Central memory CD8-positive, alpha-beta T cell (primary cell): Measurements from ENCODE around the gene CPOX.
A peak's percentile ranks its signal among the peaks of the same experiment; 100 is the strongest.

Source experiments
- ATAC-seq: fragments of 150-1000 bp; cut with Tn5 transposase; replicated peaks from 2 replicates; pipeline ENCODE4 v1.10.0; 2022; ENCODE audit warnings: mild to moderate bottlenecking, moderate FRiP score, moderate number of reproducible peaks; ENCODE audit not compliant: poor library complexity, severe bottlenecking; ENCODE audit errors: extremely low read depth
- DNase-seq, 2 donors: peaks; one replicate each; pipeline ENCODE4 v3.0.0; 2021; ENCODE audit warnings: low spot score in 2 of 2
- H3K27ac Mint-ChIP-seq: one replicate; pipeline ENCODE4 v1.8.0; 2022; ENCODE audit warnings: low read depth, mild to moderate bottlenecking, moderate library complexity, mixed read lengths
- H3K27me3 Mint-ChIP-seq: one replicate; pipeline ENCODE4 v1.8.0; 2022; ENCODE audit warnings: mixed read lengths
- H3K36me3 Mint-ChIP-seq: one replicate; pipeline ENCODE4 v1.8.0; 2022; ENCODE audit warnings: mild to moderate bottlenecking, moderate library complexity, mixed read lengths; ENCODE audit not compliant: insufficient read depth
- H3K4me1 Mint-ChIP-seq: one replicate; pipeline ENCODE4 v1.8.0; 2022; ENCODE audit warnings: mixed read lengths
- H3K4me3 Mint-ChIP-seq: one replicate; pipeline ENCODE4 v1.8.0; 2022; ENCODE audit warnings: mild to moderate bottlenecking, moderate library complexity, mixed read lengths
- H3K9me3 Mint-ChIP-seq: one replicate; pipeline ENCODE4 v1.8.0; 2022; ENCODE audit warnings: mixed read lengths

CPOX gene

GRCh38 chr3:98541695-98542094 is 51.7 kb downstream of the CPOX start:
- H3K4me3 Mint-ChIP-seq = no peak overlapping the region
- no peaks in the 10 kb centered on the region for H3K9me3 Mint-ChIP-seq
- no peaks in the 10 kb centered on the region for H3K27me3 Mint-ChIP-seq
- no peak for ATAC-seq
- H3K36me3 Mint-ChIP-seq = peaks cover 5% of the 10 kb centered on the region
- H3K4me1 Mint-ChIP-seq = peaks cover 36% of the 10 kb centered on the region
- no peak overlapping the region for H3K27ac Mint-ChIP-seq
- DNase-seq = no peak

DNA sequence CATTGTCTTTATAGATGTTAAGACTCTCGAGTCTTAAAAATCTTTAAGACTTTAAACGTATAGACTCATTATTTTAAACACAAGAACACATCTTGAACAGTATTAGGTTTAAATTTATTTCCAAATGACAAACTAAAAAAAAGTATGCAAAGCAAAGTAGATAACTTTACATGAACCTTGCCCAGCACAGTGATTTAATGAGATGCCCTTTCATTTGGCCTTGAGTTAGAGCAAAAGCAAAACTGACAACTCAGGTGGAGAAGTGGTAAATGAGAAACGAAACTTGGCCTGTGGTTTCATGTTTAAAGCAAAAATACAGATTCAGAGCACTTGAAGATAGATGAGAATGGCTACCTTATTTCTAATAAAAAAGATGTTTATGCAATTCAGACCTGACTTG is 53.1 kb downstream of the CPOX start:
- peak; percentile 66 for ATAC-seq
- peaks cover 29% of the 10 kb centered on the region for H3K4me1 Mint-ChIP-seq
- peak overlapping the region; percentile 30 for H3K27ac Mint-ChIP-seq
- DNase-seq = no peak
- no peaks in the 10 kb centered on the region for H3K27me3 Mint-ChIP-seq
- H3K36me3 Mint-ChIP-seq = peaks cover 7% of the 10 kb centered on the region
- H3K9me3 Mint-ChIP-seq = no peaks in the 10 kb centered on the region
- peak overlapping the region; percentile 11 for H3K4me3 Mint-ChIP-seq

- Mint-ChIP-seq H3K4me1 (peaks cover 15% of the 10 kb centered on the region), H3K27ac (peak overlapping the region; percentile 49), H3K4me3 (peak overlapping the region; percentile 67), H3K36me3 (peaks cover 9% of the 10 kb centered on the region), H3K9me3 (no peaks in the 10 kb centered on the region), H3K27me3 (no peaks in the 10 kb centered on the region)
- no peak for DNase-seq
- ATAC-seq = no peak
Measured at GRCh38 chr3:98536456-98537017, 56.9 kb downstream of the CPOX start.

- H3K36me3 Mint-ChIP-seq = peaks cover 6% of the 10 kb centered on the region
- H3K27me3 Mint-ChIP-seq = no peaks in the 10 kb centered on the region
- no peak overlapping the region for H3K4me3 Mint-ChIP-seq
- H3K9me3 Mint-ChIP-seq = no peaks in the 10 kb centered on the region
- peaks cover 18% of the 10 kb centered on the region for H3K4me1 Mint-ChIP-seq
- DNase-seq (no peak), ATAC-seq (no peak)
- H3K27ac Mint-ChIP-seq = peak overlapping the region; percentile 39
Measured at GRCh38 chr3:98534734-98535133, 58.7 kb downstream of the CPOX start.

- Mint-ChIP-seq H3K4me1 (peaks cover 18% of the 10 kb centered on the region), H3K27ac (peak overlapping the region; percentile 39), H3K4me3 (peak overlapping the region; percentile 69), H3K27me3 (no peaks in the 10 kb centered on the region), H3K36me3 (peaks cover 6% of the 10 kb centered on the region), H3K9me3 (no peaks in the 10 kb centered on the region)
- no peak for ATAC-seq
- no peak for DNase-seq
Measured at GRCh38 chr3:98534168-98534567, 59.2 kb downstream of the CPOX start.

GRCh38 chr3:98532709-98533571 is 60.5 kb downstream of the CPOX start:
- Mint-ChIP-seq H3K4me1 (peaks cover 18% of the 10 kb centered on the region), H3K4me3 (peak overlapping the region; percentile 69), H3K27ac (peak overlapping the region; percentile 39), H3K9me3 (no peaks in the 10 kb centered on the region), H3K27me3 (no peaks in the 10 kb centered on the region), H3K36me3 (peaks cover 4% of the 10 kb centered on the region)
- ATAC-seq (no peak), DNase-seq (no peak)

DNA sequence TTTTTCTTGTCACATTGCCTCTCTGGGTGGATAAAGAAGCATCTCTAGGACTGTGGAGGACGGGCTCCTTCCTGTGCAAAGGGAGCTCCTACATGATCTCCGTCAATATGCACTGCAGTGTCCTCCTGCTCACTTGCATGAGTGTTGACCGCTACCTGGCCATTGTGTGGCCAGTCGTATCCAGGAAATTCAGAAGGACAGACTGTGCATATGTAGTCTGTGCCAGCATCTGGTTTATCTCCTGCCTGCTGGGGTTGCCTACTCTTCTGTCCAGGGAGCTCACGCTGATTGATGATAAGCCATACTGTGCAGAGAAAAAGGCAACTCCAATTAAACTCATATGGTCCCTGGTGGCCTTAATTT is 61.2 kb downstream of the CPOX start:
- Mint-ChIP-seq H3K9me3 (no peaks in the 10 kb centered on the region), H3K27ac (peak overlapping the region; percentile 53), H3K27me3 (no peaks in the 10 kb centered on the region), H3K36me3 (peaks cover 4% of the 10 kb centered on the region), H3K4me3 (peak overlapping the region; percentile 69), H3K4me1 (peaks cover 18% of the 10 kb centered on the region)
- DNase-seq (no peak), ATAC-seq (no peak)

DNA sequence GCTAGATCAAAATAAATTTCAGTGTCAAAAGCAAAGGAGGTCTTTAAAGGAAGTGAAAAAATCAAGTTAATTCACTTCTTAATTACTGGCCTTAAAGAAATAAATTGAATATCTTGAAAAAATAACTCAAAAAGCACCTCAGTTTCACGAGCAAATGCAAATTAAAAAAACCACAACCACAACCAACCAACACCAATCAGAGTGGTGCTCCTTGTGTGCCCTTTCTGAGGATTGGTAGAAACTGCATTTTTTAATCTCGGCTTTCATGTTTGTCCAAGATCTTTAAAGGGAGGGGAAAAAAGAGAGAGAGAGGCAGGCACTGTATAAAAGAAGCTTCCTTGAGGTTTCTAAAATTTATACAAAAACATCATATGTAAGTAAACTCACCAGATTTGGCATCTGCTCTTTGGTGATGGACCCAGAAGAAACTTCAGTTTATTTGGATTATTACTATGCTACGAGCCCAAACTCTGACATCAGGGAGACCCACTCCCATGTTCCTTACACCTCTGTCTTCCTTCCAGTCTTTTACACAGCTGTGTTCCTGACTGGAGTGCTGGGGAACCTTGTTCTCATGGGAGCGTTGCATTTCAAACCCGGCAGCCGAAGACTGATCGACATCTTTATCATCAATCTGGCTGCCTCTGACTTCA is 61.7 kb downstream of the CPOX start, which contains the start of gene GPR15:
Gene GPR15 (plus strand): TSS at position 357 of the 653 bp plus-strand sequence. CDS start 56 bp downstream, at position 413.
- H3K9me3 Mint-ChIP-seq = no peaks in the 10 kb centered on the region
- H3K36me3 Mint-ChIP-seq = peaks cover 4% of the 10 kb centered on the region
- DNase-seq (no peak), ATAC-seq (peak; percentile 58)
- peak within 1 kb of the TSS; percentile 69 for H3K4me3 Mint-ChIP-seq
- peak within 1 kb of the TSS; percentile 53 for H3K27ac Mint-ChIP-seq
- H3K4me1 Mint-ChIP-seq = peaks cover 18% of the 10 kb centered on the region
- no peaks in the 10 kb centered on the region for H3K27me3 Mint-ChIP-seq

DNA sequence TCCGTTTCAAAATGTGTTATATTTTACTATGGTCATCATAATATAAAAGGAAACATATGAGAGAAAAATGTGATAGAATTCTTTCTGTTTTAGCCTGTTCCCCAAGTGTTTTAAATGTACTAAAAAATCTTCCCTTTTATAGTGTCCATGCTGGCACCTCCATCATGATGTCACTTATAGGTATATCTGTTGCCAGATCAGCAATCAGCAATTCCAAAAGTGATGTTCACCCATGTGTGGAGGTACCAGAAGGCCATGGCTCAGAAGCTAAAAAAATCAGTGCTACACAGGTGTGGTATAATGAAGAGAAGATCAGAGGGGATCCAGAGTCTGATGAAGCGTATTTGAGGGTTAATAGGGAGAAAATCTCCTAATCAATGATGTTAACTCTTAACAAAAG is 62.7 kb downstream of the CPOX start:
- Mint-ChIP-seq H3K36me3 (peaks cover 2% of the 10 kb centered on the region), H3K4me3 (no peak overlapping the region), H3K9me3 (no peaks in the 10 kb centered on the region), H3K27me3 (no peaks in the 10 kb centered on the region), H3K27ac (no peak overlapping the region), H3K4me1 (peaks cover 18% of the 10 kb centered on the region)
- no peak for ATAC-seq
- DNase-seq = no peak

DNA sequence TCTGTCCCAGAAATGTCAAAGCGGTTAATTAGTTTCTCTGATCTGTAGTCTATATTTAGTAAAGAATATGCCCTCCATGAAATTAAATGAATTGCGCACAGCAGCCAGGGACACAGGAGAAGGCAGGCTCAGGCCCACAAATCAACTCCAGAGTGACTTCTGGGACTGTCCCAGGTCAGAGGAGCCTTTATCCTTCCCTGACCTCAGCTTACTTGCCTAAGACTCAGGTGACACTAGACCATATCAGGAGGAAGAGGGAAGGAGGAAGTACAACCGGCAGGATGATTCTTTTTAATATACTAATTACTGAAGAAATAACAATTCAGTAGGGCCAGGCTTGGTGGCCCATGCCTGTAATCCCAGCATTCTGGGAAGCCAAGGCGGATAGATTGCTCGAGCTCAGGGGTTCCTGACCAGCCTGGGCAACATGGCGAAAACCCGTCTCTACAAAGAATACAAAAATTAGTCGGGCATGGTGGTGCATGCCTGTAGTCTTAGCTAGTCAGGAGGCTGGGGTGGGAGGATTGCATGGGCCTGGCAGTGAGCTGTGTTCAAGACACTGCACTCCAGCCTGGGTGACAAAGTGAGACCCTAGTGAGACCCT is 63.5 kb downstream of the CPOX start:
- DNase-seq = no peak
- peaks cover 22% of the 10 kb centered on the region for H3K4me1 Mint-ChIP-seq
- no peak overlapping the region for H3K27ac Mint-ChIP-seq
- H3K36me3 Mint-ChIP-seq = peaks cover 2% of the 10 kb centered on the region
- H3K9me3 Mint-ChIP-seq = no peaks in the 10 kb centered on the region
- peak overlapping the region; percentile 16 for H3K4me3 Mint-ChIP-seq
- no peak for ATAC-seq
- no peaks in the 10 kb centered on the region for H3K27me3 Mint-ChIP-seq
